GM18499 (cell line): ENCODE results near the gene TMEM272.
A peak's percentile ranks its signal among the peaks of the same experiment; 100 is the strongest.
"Not testable (repeated sequence)": the region's sequence is repeated elsewhere in the genome, so short reads cannot be mapped to it uniquely, and the experiment has no call there.

ENCODE experiments used
- ATAC-seq: cut with Tn5 transposase; IDR thresholded peaks from one replicate; pipeline ENCODE4 v1.9.1; 2021; ENCODE audit warnings: moderate number of reproducible peaks; ENCODE audit not compliant: insufficient read depth, unreplicated experiment

The TMEM272 gene

GRCh38 chr13:51826606-51827005 lies 18.4 kb downstream of the TMEM272 start:
- no peak for ATAC-seq

- ATAC-seq, result no peak
Measured at GRCh38 chr13:51825681-51826254, 19.2 kb downstream of the TMEM272 start.

- ATAC-seq, result no peak
Measured at GRCh38 chr13:51825165-51825592, 19.8 kb downstream of the TMEM272 start.

GRCh38 chr13:51824712-51825111 lies 20.3 kb downstream of the TMEM272 start:
- not testable (repeated sequence) for ATAC-seq

GRCh38 chr13:51823863-51824262 lies 21.1 kb downstream of the TMEM272 start:
- no peak for ATAC-seq

- ATAC-seq, result no peak
Measured at GRCh38 chr13:51823359-51823758, 21.6 kb downstream of the TMEM272 start.

- ATAC-seq, result no peak
Measured at GRCh38 chr13:51822106-51822815, 22.7 kb downstream of the TMEM272 start.

- no peak for ATAC-seq
Measured at GRCh38 chr13:51821606-51822005, 23.4 kb downstream of the TMEM272 start.

- no peak for ATAC-seq
Measured at GRCh38 chr13:51820016-51820597, 24.9 kb downstream of the TMEM272 start.

GRCh38 chr13:51819544-51819943 lies 25.4 kb downstream of the TMEM272 start:
- no peak for ATAC-seq

- no peak for ATAC-seq
Measured at GRCh38 chr13:51818781-51819511, 26.0 kb downstream of the TMEM272 start.

- ATAC-seq, result no peak
Measured at GRCh38 chr13:51818276-51818675, 26.7 kb downstream of the TMEM272 start.

GRCh38 chr13:51817717-51818116 lies 27.3 kb downstream of the TMEM272 start:
- ATAC-seq, result no peak

GRCh38 chr13:51816604-51817249 lies 28.2 kb downstream of the TMEM272 start:
- ATAC-seq, result no peak

- no peak for ATAC-seq
Measured at GRCh38 chr13:51815848-51816247, 29.1 kb downstream of the TMEM272 start.

- ATAC-seq, result peak; percentile 63
Measured at GRCh38 chr13:51814825-51815650, 29.9 kb downstream of the TMEM272 start.

- ATAC-seq, result no peak
Measured at GRCh38 chr13:51814071-51814470, 30.9 kb downstream of the TMEM272 start.

- ATAC-seq, result no peak
Measured at GRCh38 chr13:51811920-51812451, 33.0 kb downstream of the TMEM272 start.

GRCh38 chr13:51811046-51811445 lies 33.9 kb downstream of the TMEM272 start:
- no peak for ATAC-seq
